MM.1S (cell line): ENCODE results near the gene CNPPD1.

Source experiments
- CTCF ChIP-seq: fragments of 300-600 bp; sonication (generic); IDR thresholded peaks from 2 replicates; pipeline ENCODE4 v1.5.1; 2016; ENCODE audit warnings: antibody characterized with exemption, low read length, mixed read lengths
- EZH2 ChIP-seq: fragments of 300-600 bp; sonication (generic); optimal IDR thresholded peaks from 2 replicates; pipeline ENCODE3; 2017; ENCODE audit warnings: low read depth, mild to moderate bottlenecking, antibody characterized with exemption, low read length, mixed read lengths
- EZH2phosphoT487 ChIP-seq: fragments of 300-600 bp; sonication (generic); IDR thresholded peaks from 2 replicates; pipeline ENCODE4 v1.6.1; 2018; ENCODE audit warnings: antibody characterized with exemption, low read length

DNA sequence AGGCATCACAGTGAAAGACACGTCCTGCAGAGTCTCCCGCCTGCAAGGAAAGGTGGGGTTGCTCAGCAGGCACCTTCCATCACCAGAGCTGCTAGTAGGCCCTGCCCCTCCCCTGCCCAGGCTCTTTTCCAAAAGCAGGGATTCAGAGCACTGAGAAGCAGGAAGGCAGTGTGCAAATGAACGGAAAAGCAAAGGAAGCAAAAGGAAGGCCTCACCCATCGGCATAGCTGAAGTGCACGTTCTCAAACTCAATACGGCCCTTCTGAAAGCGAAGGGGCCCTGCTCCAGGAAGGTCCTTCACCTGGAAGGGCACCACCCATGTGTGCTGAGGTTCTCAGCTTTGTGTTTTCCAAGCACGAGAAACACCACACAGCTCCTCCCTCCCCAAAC is 36.3 kb upstream of the CNPPD1 start:
- no peak for TF ChIP-seq CTCF
- TF ChIP-seq EZH2 = no peak
- TF ChIP-seq EZH2phosphoT487 = no peak
